Activated B cell treated with CpG ODN at 0.5 μM for 24 hours (primary cell): ENCODE measurements around the gene PLAC8L1. TPM values are rescaled to one million over a fixed set of nuclear protein-coding genes. Genes with fewer than 3 reads are reported as not detected.
"Not testable (repeated sequence)": the region's sequence is repeated elsewhere in the genome, so short reads cannot be mapped to it uniquely, and the experiment has no call there.

Experiments
- ATAC-seq: fragments of 200-7000 bp; cut with Tn5 transposase; one replicate; pipeline ENCODE4 v1.10.0; 2021; ENCODE audit warnings: low read depth, mild to moderate bottlenecking, moderate library complexity
- CTCF ChIA-PET: fragments of 350-600 bp; sonication (Branson Sonifier 250); formaldehyde crosslinking; loops from one replicate; lab custom pipeline; 2021; ENCODE audit warnings: antibody characterized with exemption; lab: Charles Lee
- POLR2A ChIA-PET: fragments of 350-600 bp; sonication (Branson Sonifier 250); formaldehyde crosslinking; loops from one replicate; lab custom pipeline; 2021; ENCODE audit warnings: antibody characterized with exemption; lab: Charles Lee
- DNase-seq: peaks from one replicate; pipeline ENCODE4 v3.0.0; 2022
- H3K27ac Mint-ChIP-seq: one replicate; pipeline ENCODE4 v1.8.0; 2020; ENCODE audit warnings: mixed read lengths
- H3K27me3 Mint-ChIP-seq: one replicate; pipeline ENCODE4 v1.8.0; 2021; ENCODE audit warnings: mixed read lengths
- H3K36me3 Mint-ChIP-seq: one replicate; pipeline ENCODE4 v1.8.0; 2021; ENCODE audit warnings: low read depth, mixed read lengths
- H3K4me1 Mint-ChIP-seq: one replicate; pipeline ENCODE4 v1.8.0; 2021; ENCODE audit warnings: mixed read lengths
- H3K4me3 Mint-ChIP-seq: one replicate; pipeline ENCODE4 v1.8.0; 2020; ENCODE audit warnings: mild to moderate bottlenecking, mixed read lengths
- H3K9me3 Mint-ChIP-seq: one replicate; pipeline ENCODE4 v1.8.0; 2020; ENCODE audit warnings: mixed read lengths
- CTCF ChIP-seq: fragments of 200-600 bp; IDR thresholded peaks from one replicate; pipeline ENCODE4 v1.8.0; 2022; ENCODE audit warnings: antibody characterized with exemption, mild to moderate bottlenecking
- intact Hi-C: fragments of 100-400 bp; cut with micrococcal nuclease; formaldehyde crosslinking; loops from one replicate; pipeline ENCODE4 v1.15.1; 2024
- total RNA-seq: library from RNA; stranded (reverse); gene quantifications from 2 replicates; pipeline ENCODE4 v1.2.3, GENCODE V29; 2022

Gene PLAC8L1
- total RNA-seq, 1 donor from 2014 or later, result 0.78 TPM

GRCh38 chr5:146111409-146111808 is 6.0 kb upstream of the PLAC8L1 start:
- H3K27ac Mint-ChIP-seq, result no peak overlapping the region
- no peak for TF ChIP-seq CTCF
- ATAC-seq, result no peak
- H3K27me3 Mint-ChIP-seq, result no peaks in the 10 kb centered on the region
- intact Hi-C loops, result no loop called here
- H3K36me3 Mint-ChIP-seq, result peaks cover 37% of the 10 kb centered on the region
- H3K9me3 Mint-ChIP-seq, result no peaks in the 10 kb centered on the region
- POLR2A ChIA-PET, result no interaction called here
- no peak for DNase-seq
- CTCF ChIA-PET, result no interaction called here
- no peak overlapping the region for H3K4me3 Mint-ChIP-seq
- no peaks in the 10 kb centered on the region for H3K4me1 Mint-ChIP-seq

GRCh38 chr5:146109379-146109778 is 4.0 kb upstream of the PLAC8L1 start:
- Mint-ChIP-seq H3K9me3 (no peaks in the 10 kb centered on the region), H3K4me1 (no peaks in the 10 kb centered on the region), H3K27me3 (no peaks in the 10 kb centered on the region), H3K36me3 (peaks cover 20% of the 10 kb centered on the region), H3K4me3 (no peak overlapping the region), H3K27ac (no peak overlapping the region)
- no peak for DNase-seq
- intact Hi-C loops, result no loop called here
- TF ChIP-seq CTCF, result no peak
- ATAC-seq, result no peak
- CTCF ChIA-PET, result no interaction called here
- POLR2A ChIA-PET, result interaction anchor here (0.6 kb wide), 1 partner anchor 140 kb away, joined by 4 read pairs; no protein-coding TSS in a partner anchor

GRCh38 chr5:146108870-146109269 is 3.5 kb upstream of the PLAC8L1 start:
- intact Hi-C loops, H3K4me1 Mint-ChIP-seq, H3K4me3 Mint-ChIP-seq, H3K9me3 Mint-ChIP-seq, CTCF ChIA-PET, H3K27me3 Mint-ChIP-seq, H3K27ac Mint-ChIP-seq, ATAC-seq, DNase-seq: not testable (repeated sequence)
- peaks cover 17% of the 10 kb centered on the region for H3K36me3 Mint-ChIP-seq
- POLR2A ChIA-PET, result interaction anchor here (0.6 kb wide), 1 partner anchor 141 kb away, joined by 4 read pairs; no protein-coding TSS in a partner anchor

- CTCF ChIA-PET, result interaction anchor here (0.7 kb wide), 1 partner anchor 336 kb away, joined by 3 read pairs; no protein-coding TSS in a partner anchor
- Mint-ChIP-seq H3K27me3 (no peaks in the 10 kb centered on the region), H3K4me3 (no peak overlapping the region), H3K27ac (no peak overlapping the region), H3K9me3 (no peaks in the 10 kb centered on the region), H3K36me3 (peaks cover 10% of the 10 kb centered on the region), H3K4me1 (no peaks in the 10 kb centered on the region)
- no peak for TF ChIP-seq CTCF
- intact Hi-C loops, result no loop called here
- POLR2A ChIA-PET, result no interaction called here
- ATAC-seq (no peak), DNase-seq (no peak)
Observed at GRCh38 chr5:146107901-146108300, 2.5 kb upstream of the PLAC8L1 start.

GRCh38 chr5:146103594-146103993 is 1.8 kb downstream of the PLAC8L1 start:
- no peak for TF ChIP-seq CTCF
- DNase-seq (no peak), ATAC-seq (no peak)
- H3K4me1 Mint-ChIP-seq, result no peaks in the 10 kb centered on the region
- H3K27ac Mint-ChIP-seq, result no peak overlapping the region
- no peaks in the 10 kb centered on the region for H3K27me3 Mint-ChIP-seq
- no peaks in the 10 kb centered on the region for H3K9me3 Mint-ChIP-seq
- intact Hi-C loops, result no loop called here
- no peak overlapping the region for H3K4me3 Mint-ChIP-seq
- no peaks in the 10 kb centered on the region for H3K36me3 Mint-ChIP-seq
- CTCF ChIA-PET, result no interaction called here
- POLR2A ChIA-PET, result no interaction called here

GRCh38 chr5:146101646-146102045 is 3.7 kb downstream of the PLAC8L1 start:
- Mint-ChIP-seq H3K27ac (no peak overlapping the region), H3K27me3 (no peaks in the 10 kb centered on the region), H3K4me3 (no peak overlapping the region), H3K9me3 (no peaks in the 10 kb centered on the region), H3K36me3 (no peaks in the 10 kb centered on the region), H3K4me1 (no peaks in the 10 kb centered on the region)
- POLR2A ChIA-PET, result no interaction called here
- ATAC-seq (no peak), DNase-seq (no peak)
- no peak for TF ChIP-seq CTCF
- intact Hi-C loops, result no loop called here
- CTCF ChIA-PET, result no interaction called here
